ENCODE measurements around the gene TRIM63.

DNA sequence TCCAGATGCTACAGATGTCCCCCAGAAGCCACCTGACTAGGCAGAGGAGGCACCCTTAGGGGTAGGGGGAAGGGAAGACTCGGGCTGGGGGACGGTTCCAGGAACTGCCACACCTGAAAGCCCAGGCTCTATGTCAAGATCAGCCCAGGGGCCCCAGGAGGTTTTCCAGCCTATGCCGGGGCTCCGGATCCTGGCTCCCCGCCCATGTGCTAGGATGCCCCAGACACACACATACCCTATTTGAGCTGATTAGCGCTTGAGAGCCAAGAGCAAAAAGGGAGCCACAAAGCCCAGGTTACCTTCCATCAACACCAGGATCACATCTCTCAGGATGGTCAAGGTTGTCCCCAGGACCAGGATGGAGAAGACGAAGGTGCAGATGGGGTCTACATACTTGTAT lies 26.0 kb downstream of the TRIM63 start:
- TF ChIP-seq, protein P1, sequence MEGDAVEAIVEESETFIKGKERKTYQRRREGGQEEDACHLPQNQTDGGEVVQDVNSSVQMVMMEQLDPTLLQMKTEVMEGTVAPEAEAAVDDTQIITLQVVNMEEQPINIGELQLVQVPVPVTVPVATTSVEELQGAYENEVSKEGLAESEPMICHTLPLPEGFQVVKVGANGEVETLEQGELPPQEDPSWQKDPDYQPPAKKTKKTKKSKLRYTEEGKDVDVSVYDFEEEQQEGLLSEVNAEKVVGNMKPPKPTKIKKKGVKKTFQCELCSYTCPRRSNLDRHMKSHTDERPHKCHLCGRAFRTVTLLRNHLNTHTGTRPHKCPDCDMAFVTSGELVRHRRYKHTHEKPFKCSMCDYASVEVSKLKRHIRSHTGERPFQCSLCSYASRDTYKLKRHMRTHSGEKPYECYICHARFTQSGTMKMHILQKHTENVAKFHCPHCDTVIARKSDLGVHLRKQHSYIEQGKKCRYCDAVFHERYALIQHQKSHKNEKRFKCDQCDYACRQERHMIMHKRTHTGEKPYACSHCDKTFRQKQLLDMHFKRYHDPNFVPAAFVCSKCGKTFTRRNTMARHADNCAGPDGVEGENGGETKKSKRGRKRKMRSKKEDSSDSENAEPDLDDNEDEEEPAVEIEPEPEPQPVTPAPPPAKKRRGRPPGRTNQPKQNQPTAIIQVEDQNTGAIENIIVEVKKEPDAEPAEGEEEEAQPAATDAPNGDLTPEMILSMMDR (IDR thresholded peaks at IDR 0.05; ENCODE audit: low read depth, low read length): no peak
- TF ChIP-seq POLR2A (IDR thresholded peaks at IDR 0.05; ENCODE audit: extremely low read depth, insufficient read length) (no peak), MYC (IDR thresholded peaks at IDR 0.05; ENCODE audit: low read depth, low read length) (no peak)
- TF ChIP-seq, protein P2, sequence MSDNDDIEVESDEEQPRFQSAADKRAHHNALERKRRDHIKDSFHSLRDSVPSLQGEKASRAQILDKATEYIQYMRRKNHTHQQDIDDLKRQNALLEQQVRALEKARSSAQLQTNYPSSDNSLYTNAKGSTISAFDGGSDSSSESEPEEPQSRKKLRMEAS (IDR thresholded peaks at IDR 0.05; ENCODE audit: low read depth, low read length): no peak
